ENCODE measurements around the gene USP46.

DNA sequence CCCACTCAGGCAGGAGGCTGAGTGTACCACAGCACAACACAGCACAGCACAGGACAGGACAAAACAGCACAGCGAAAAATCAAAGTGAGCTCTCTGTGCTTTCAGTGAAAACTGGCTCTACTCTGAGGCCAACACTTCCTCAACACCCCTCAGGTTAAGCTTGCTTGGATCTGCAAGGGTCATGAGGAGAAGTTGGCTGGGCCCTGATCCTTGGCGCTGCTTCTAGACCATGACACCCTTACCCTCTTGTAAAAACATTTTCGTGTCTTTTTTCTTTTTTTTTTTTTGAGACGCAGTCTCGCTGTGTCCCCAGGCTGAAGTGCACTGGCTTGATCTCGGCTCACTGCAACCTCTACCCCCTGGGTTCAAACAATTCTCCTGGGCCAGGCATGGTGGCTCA lies 25.3 kb downstream of the USP46 start:
- TF ChIP-seq, protein P1, sequence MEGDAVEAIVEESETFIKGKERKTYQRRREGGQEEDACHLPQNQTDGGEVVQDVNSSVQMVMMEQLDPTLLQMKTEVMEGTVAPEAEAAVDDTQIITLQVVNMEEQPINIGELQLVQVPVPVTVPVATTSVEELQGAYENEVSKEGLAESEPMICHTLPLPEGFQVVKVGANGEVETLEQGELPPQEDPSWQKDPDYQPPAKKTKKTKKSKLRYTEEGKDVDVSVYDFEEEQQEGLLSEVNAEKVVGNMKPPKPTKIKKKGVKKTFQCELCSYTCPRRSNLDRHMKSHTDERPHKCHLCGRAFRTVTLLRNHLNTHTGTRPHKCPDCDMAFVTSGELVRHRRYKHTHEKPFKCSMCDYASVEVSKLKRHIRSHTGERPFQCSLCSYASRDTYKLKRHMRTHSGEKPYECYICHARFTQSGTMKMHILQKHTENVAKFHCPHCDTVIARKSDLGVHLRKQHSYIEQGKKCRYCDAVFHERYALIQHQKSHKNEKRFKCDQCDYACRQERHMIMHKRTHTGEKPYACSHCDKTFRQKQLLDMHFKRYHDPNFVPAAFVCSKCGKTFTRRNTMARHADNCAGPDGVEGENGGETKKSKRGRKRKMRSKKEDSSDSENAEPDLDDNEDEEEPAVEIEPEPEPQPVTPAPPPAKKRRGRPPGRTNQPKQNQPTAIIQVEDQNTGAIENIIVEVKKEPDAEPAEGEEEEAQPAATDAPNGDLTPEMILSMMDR (IDR thresholded peaks at IDR 0.05) = no peak
- TF ChIP-seq POLR2A (IDR thresholded peaks at IDR 0.05) = no peak
